SK-N-MC (cell line): Measurements from ENCODE around the gene GTF2IRD1.

Experiments used
- EZH2 ChIP-seq: fragments of 200-600 bp; sonication (generic); IDR thresholded peaks from one replicate; pipeline ENCODE4 v1.6.1; 2017; ENCODE audit warnings: antibody characterized with exemption
- FOXP2 ChIP-seq: optimal IDR thresholded peaks from 2 replicates; pipeline ENCODE3; 2011; ENCODE audit warnings: mild to moderate bottlenecking, moderate library complexity; ENCODE audit not compliant: insufficient read depth; ENCODE audit errors: extremely low read length, control extremely low read depth
- POLR2AphosphoS5 ChIP-seq: IDR thresholded peaks from 2 replicates; pipeline ENCODE4 v1.6.1; 2012; ENCODE audit warnings: mild to moderate bottlenecking, low read depth, low read length, borderline replicate concordance

- TF ChIP-seq EZH2: no peak
- TF ChIP-seq POLR2AphosphoS5: no peak
- no peak for TF ChIP-seq FOXP2
These were observed 49.0 kb upstream of the GTF2IRD1 start for GRCh38 chr7:74404741-74405140.
